Vagina (tissue), 2 donors: ENCODE results near the gene CCDC57. TPM values are rescaled to one million over a fixed set of nuclear protein-coding genes. Genes with fewer than 3 reads are reported as not detected.
"Not testable (repeated sequence)": the region's sequence is repeated elsewhere in the genome, so short reads cannot be mapped to it uniquely, and the experiment has no call there.

Experiments used
- DNase-seq, 2 donors: peaks; one replicate each; pipeline ENCODE4 v3.0.0-alpha.2; 2017; ENCODE audit errors: extremely low spot score in 2 of 2
- H3K27ac ChIP-seq: fragments of 200-600 bp; sonication (generic); one replicate; pipeline ENCODE4 v1.5.1; 2019
- H3K27me3 ChIP-seq: fragments of 200-600 bp; sonication (generic); one replicate; pipeline ENCODE4 v1.5.1; 2019
- H3K36me3 ChIP-seq, 2 donors: fragments of 200-600 bp; sonication (generic); one replicate each; pipeline ENCODE4 v1.5.1; 2017 to 2019
- H3K4me1 ChIP-seq: fragments of 200-600 bp; sonication (generic); one replicate; pipeline ENCODE4 v1.5.1; 2019
- H3K4me3 ChIP-seq, 2 donors: fragments of 200-600 bp; sonication (generic); 1 replicate in 1 of 2; 2 replicates in 1 of 2; pipeline ENCODE4 v1.5.1; 2016 to 2019
- H3K9me3 ChIP-seq: fragments of 200-600 bp; sonication (generic); one replicate; pipeline ENCODE4 v1.5.1; 2019
- CTCF ChIP-seq, 3 experiments: fragments of 450-650 bp in 2 of 3; fragments of 200-600 bp in 1 of 3; sonication (generic) in 1 of 3; IDR thresholded peaks; one replicate each; pipeline ENCODE4 v1.5.1; 2017 to 2019; ENCODE audit warnings: antibody characterized with exemption in 3 of 3, mild to moderate bottlenecking in 2 of 3, moderate library complexity in 2 of 3
- POLR2A ChIP-seq, 2 donors: fragments of 450-650 bp; IDR thresholded peaks; one replicate each; pipeline ENCODE4 v1.6.1; 2017; ENCODE audit warnings: antibody characterized with exemption in 2 of 2, mild to moderate bottlenecking in 2 of 2, moderate library complexity in 2 of 2
- POLR2AphosphoS5 ChIP-seq, 2 donors: sonication (generic); formaldehyde crosslinking; IDR thresholded peaks; one replicate each; pipeline ENCODE4 v1.9.0; 2017; ENCODE audit warnings: antibody characterized with exemption in 2 of 2, mild to moderate bottlenecking in 2 of 2, low read depth in 1 of 2; ENCODE audit not compliant: insufficient read depth in 1 of 2
- intact Hi-C: fragments of 100-400 bp; cut with DNase I; formaldehyde crosslinking; loops from one replicate; pipeline ENCODE4 v1.15.1; 2023
- total RNA-seq: library from RNA; depleted of rRNA; stranded (reverse); fragments of >200 nt; gene quantifications from one replicate; pipeline ENCODE4 v1.2.3, GENCODE V29; 2016

Gene CCDC57
- total RNA-seq, 1 donor from 2014 or later: 26.5 TPM

- Histone ChIP-seq H3K4me1 (peaks cover 48% of the 10 kb centered on the region), H3K4me3 (no peak overlapping the region), H3K27me3 (no peaks in the 10 kb centered on the region), H3K9me3 (no peaks in the 10 kb centered on the region), H3K27ac (no peak overlapping the region), H3K36me3 (no peaks in the 10 kb centered on the region)
- DNase-seq: no peak
- TF ChIP-seq POLR2AphosphoS5 (IDR thresholded peaks at IDR 0.05; ENCODE audit: insufficient read depth in 1 of 2, low read depth in 1 of 2): no peak
- intact Hi-C loops: no loop called here
Observed at GRCh38 chr17:82215095-82215971, 2.7 kb upstream of the CCDC57 start.

- H3K36me3 ChIP-seq: no peaks in the 10 kb centered on the region
- peaks cover 48% of the 10 kb centered on the region for H3K4me1 ChIP-seq
- intact Hi-C loops: no loop called here
- DNase-seq: no peak
- H3K27me3 ChIP-seq: no peaks in the 10 kb centered on the region
- H3K4me3 ChIP-seq: no peak overlapping the region
- H3K9me3 ChIP-seq: no peaks in the 10 kb centered on the region
- TF ChIP-seq POLR2AphosphoS5 (IDR thresholded peaks at IDR 0.05; ENCODE audit: insufficient read depth in 1 of 2, low read depth in 1 of 2): no peak
- TF ChIP-seq CTCF (IDR thresholded peaks at IDR 0.05): no peak
- no peak for TF ChIP-seq POLR2A (IDR thresholded peaks at IDR 0.05)
- no peak overlapping the region for H3K27ac ChIP-seq
Observed at GRCh38 chr17:82214012-82214628, 1.5 kb upstream of the CCDC57 start.

- DNase-seq: no peak
- Histone ChIP-seq H3K27ac (peak overlapping the region; percentile 90), H3K4me3 (peak overlapping the region; percentile 68 to 69), H3K4me1 (peaks cover 48% of the 10 kb centered on the region), H3K9me3 (no peaks in the 10 kb centered on the region), H3K36me3 (no peaks in the 10 kb centered on the region), H3K27me3 (no peaks in the 10 kb centered on the region)
- intact Hi-C loops: no loop called here
- TF ChIP-seq POLR2AphosphoS5 (IDR thresholded peaks at IDR 0.05; ENCODE audit: insufficient read depth in 1 of 2, low read depth in 1 of 2) (peak in 1 of 2 donors; percentile 37), CTCF (IDR thresholded peaks at IDR 0.05) (no peak)
Observed at GRCh38 chr17:82213251-82214011, 789 bp upstream of the CCDC57 start.

- H3K27me3 ChIP-seq, DNase-seq, H3K9me3 ChIP-seq, H3K36me3 ChIP-seq, H3K4me3 ChIP-seq, H3K27ac ChIP-seq, intact Hi-C loops: not testable (repeated sequence)
- H3K4me1 ChIP-seq: peaks cover 38% of the 10 kb centered on the region
Observed at GRCh38 chr17:82210655-82211054, 2.0 kb downstream of the CCDC57 start.

GRCh38 chr17:82205720-82206508, 6.7 kb downstream of the CCDC57 start:
- DNase-seq: no peak
- intact Hi-C loops: loop anchor here (10.0 kb wide), 1 partner anchor 119 kb away; no protein-coding TSS in a partner anchor
- Histone ChIP-seq H3K36me3 (no peaks in the 10 kb centered on the region), H3K4me3 (no peak overlapping the region), H3K9me3 (no peaks in the 10 kb centered on the region), H3K27ac (peak overlapping the region; percentile 74), H3K27me3 (no peaks in the 10 kb centered on the region), H3K4me1 (peaks cover 21% of the 10 kb centered on the region)
- no peak for TF ChIP-seq POLR2A (IDR thresholded peaks at IDR 0.05)
- TF ChIP-seq CTCF (IDR thresholded peaks at IDR 0.05): peak; percentile 64 to 93 (median 85)
- peak; percentile 83 for TF ChIP-seq POLR2AphosphoS5 (IDR thresholded peaks at IDR 0.05; ENCODE audit: insufficient read depth in 1 of 2, low read depth in 1 of 2)
